ENCODE data around the gene MYL12B.
A peak's percentile ranks its signal among the peaks of the same experiment; 100 is the strongest.

Gene MYL12B

GRCh38 chr18:3221496-3221895, 40.4 kb upstream of the MYL12B start:
- Histone ChIP-seq H3K27me3 (replicated peaks; ENCODE audit: control insufficient read depth, insufficient read depth, low read length) (no peaks in the 10 kb centered on the region), H3K4me3 (ENCODE audit: low read length) (no peak overlapping the region), H3K4me1 (ENCODE audit: control insufficient read depth, insufficient read depth, low read length) (peaks cover 57% of the 10 kb centered on the region), H3K36me3 (ENCODE audit: control insufficient read depth, insufficient read depth, low read length, severe bottlenecking) (no peaks in the 10 kb centered on the region), H3K9me3 (ENCODE audit: control insufficient read depth, low read length) (no peaks in the 10 kb centered on the region), H3K9ac (ENCODE audit: low read length) (no peak overlapping the region)
- DNase-seq (ENCODE audit: low read depth): no peak

GRCh38 chr18:3223356-3223755, 38.6 kb upstream of the MYL12B start:
- H3K4me1 ChIP-seq (ENCODE audit: control insufficient read depth, insufficient read depth, low read length): peaks cover 55% of the 10 kb centered on the region
- H3K9me3 ChIP-seq (ENCODE audit: control insufficient read depth, low read length): no peaks in the 10 kb centered on the region
- H3K27me3 ChIP-seq (replicated peaks; ENCODE audit: control insufficient read depth, insufficient read depth, low read length): no peaks in the 10 kb centered on the region
- no peak for DNase-seq (ENCODE audit: low read depth)
- no peaks in the 10 kb centered on the region for H3K36me3 ChIP-seq (ENCODE audit: control insufficient read depth, insufficient read depth, low read length, severe bottlenecking)
- no peak overlapping the region for H3K9ac ChIP-seq (ENCODE audit: low read length)
- no peak overlapping the region for H3K4me3 ChIP-seq (ENCODE audit: low read length)

- Histone ChIP-seq H3K9me3 (ENCODE audit: control insufficient read depth, low read length) (no peaks in the 10 kb centered on the region), H3K9ac (ENCODE audit: low read length) (no peak overlapping the region), H3K4me1 (ENCODE audit: control insufficient read depth, insufficient read depth, low read length) (peaks cover 52% of the 10 kb centered on the region), H3K4me3 (ENCODE audit: low read length) (no peak overlapping the region), H3K27me3 (replicated peaks; ENCODE audit: control insufficient read depth, insufficient read depth, low read length) (no peaks in the 10 kb centered on the region), H3K36me3 (ENCODE audit: control insufficient read depth, insufficient read depth, low read length, severe bottlenecking) (no peaks in the 10 kb centered on the region)
- DNase-seq (ENCODE audit: low read depth): no peak
These were observed 37.7 kb upstream of the MYL12B start for GRCh38 chr18:3224223-3224622.

- H3K36me3 ChIP-seq (ENCODE audit: control insufficient read depth, insufficient read depth, low read length, severe bottlenecking): no peaks in the 10 kb centered on the region
- DNase-seq (ENCODE audit: low read depth): no peak
- H3K27me3 ChIP-seq (replicated peaks; ENCODE audit: control insufficient read depth, insufficient read depth, low read length): no peaks in the 10 kb centered on the region
- peaks cover 42% of the 10 kb centered on the region for H3K4me1 ChIP-seq (ENCODE audit: control insufficient read depth, insufficient read depth, low read length)
- no peaks in the 10 kb centered on the region for H3K9me3 ChIP-seq (ENCODE audit: control insufficient read depth, low read length)
- H3K4me3 ChIP-seq (ENCODE audit: low read length): no peak overlapping the region
- peak overlapping the region; percentile 16 for H3K9ac ChIP-seq (ENCODE audit: low read length)
These were observed 36.3 kb upstream of the MYL12B start for GRCh38 chr18:3225588-3225987.

- no peaks in the 10 kb centered on the region for H3K36me3 ChIP-seq (ENCODE audit: control insufficient read depth, insufficient read depth, low read length, severe bottlenecking)
- no peak overlapping the region for H3K4me3 ChIP-seq (ENCODE audit: low read length)
- H3K27me3 ChIP-seq (replicated peaks; ENCODE audit: control insufficient read depth, insufficient read depth, low read length): no peaks in the 10 kb centered on the region
- H3K9ac ChIP-seq (ENCODE audit: low read length): peak overlapping the region; percentile 39
- H3K4me1 ChIP-seq (ENCODE audit: control insufficient read depth, insufficient read depth, low read length): peaks cover 46% of the 10 kb centered on the region
- H3K9me3 ChIP-seq (ENCODE audit: control insufficient read depth, low read length): no peaks in the 10 kb centered on the region
- no peak for DNase-seq (ENCODE audit: low read depth)
These were observed 35.9 kb upstream of the MYL12B start for GRCh38 chr18:3226048-3226447.

GRCh38 chr18:3230401-3231334, 31.3 kb upstream of the MYL12B start:
- Histone ChIP-seq H3K4me1 (ENCODE audit: control insufficient read depth, insufficient read depth, low read length) (peaks cover 41% of the 10 kb centered on the region), H3K27me3 (replicated peaks; ENCODE audit: control insufficient read depth, insufficient read depth, low read length) (no peaks in the 10 kb centered on the region), H3K4me3 (ENCODE audit: low read length) (no peak overlapping the region), H3K9ac (ENCODE audit: low read length) (no peak overlapping the region), H3K9me3 (ENCODE audit: control insufficient read depth, low read length) (no peaks in the 10 kb centered on the region), H3K36me3 (ENCODE audit: control insufficient read depth, insufficient read depth, low read length, severe bottlenecking) (no peaks in the 10 kb centered on the region)
- DNase-seq (ENCODE audit: low read depth): no peak

- Histone ChIP-seq H3K4me3 (ENCODE audit: low read length) (no peak overlapping the region), H3K9me3 (ENCODE audit: control insufficient read depth, low read length) (no peaks in the 10 kb centered on the region)
These were observed 28.9 kb upstream of the MYL12B start for GRCh38 chr18:3233004-3233403.

GRCh38 chr18:3233433-3234168, 28.3 kb upstream of the MYL12B start:
- no peaks in the 10 kb centered on the region for H3K9me3 ChIP-seq (ENCODE audit: control insufficient read depth, low read length)
- H3K27me3 ChIP-seq (replicated peaks; ENCODE audit: control insufficient read depth, insufficient read depth, low read length): no peaks in the 10 kb centered on the region
- no peak overlapping the region for H3K9ac ChIP-seq (ENCODE audit: low read length)
- H3K4me1 ChIP-seq (ENCODE audit: control insufficient read depth, insufficient read depth, low read length): peaks cover 23% of the 10 kb centered on the region
- H3K4me3 ChIP-seq (ENCODE audit: low read length): no peak overlapping the region
- H3K36me3 ChIP-seq (ENCODE audit: control insufficient read depth, insufficient read depth, low read length, severe bottlenecking): no peaks in the 10 kb centered on the region
- DNase-seq (ENCODE audit: low read depth): no peak

More at GRCh38 chr18:3233004-3233403, 28.9 kb upstream of the MYL12B start:
- Histone ChIP-seq H3K36me3 (ENCODE audit: control insufficient read depth, insufficient read depth, low read length, severe bottlenecking) (no peaks in the 10 kb centered on the region), H3K4me1 (ENCODE audit: control insufficient read depth, insufficient read depth, low read length) (peaks cover 26% of the 10 kb centered on the region), H3K9ac (ENCODE audit: low read length) (no peak overlapping the region), H3K27me3 (replicated peaks; ENCODE audit: control insufficient read depth, insufficient read depth, low read length) (no peaks in the 10 kb centered on the region)
- no peak for DNase-seq (ENCODE audit: low read depth)

- H3K4me3 ChIP-seq (ENCODE audit: low read length): no peak overlapping the region
- DNase-seq (ENCODE audit: low read depth): no peak
- H3K27me3 ChIP-seq (replicated peaks; ENCODE audit: control insufficient read depth, insufficient read depth, low read length): no peaks in the 10 kb centered on the region
- H3K9ac ChIP-seq (ENCODE audit: low read length): no peak overlapping the region
- no peaks in the 10 kb centered on the region for H3K36me3 ChIP-seq (ENCODE audit: control insufficient read depth, insufficient read depth, low read length, severe bottlenecking)
- H3K9me3 ChIP-seq (ENCODE audit: control insufficient read depth, low read length): no peaks in the 10 kb centered on the region
- H3K4me1 ChIP-seq (ENCODE audit: control insufficient read depth, insufficient read depth, low read length): peaks cover 18% of the 10 kb centered on the region
These were observed 27.5 kb upstream of the MYL12B start for GRCh38 chr18:3234457-3234856.

- Histone ChIP-seq H3K9ac (ENCODE audit: low read length) (no peak overlapping the region), H3K27me3 (replicated peaks; ENCODE audit: control insufficient read depth, insufficient read depth, low read length) (no peaks in the 10 kb centered on the region), H3K4me3 (ENCODE audit: low read length) (no peak overlapping the region), H3K4me1 (ENCODE audit: control insufficient read depth, insufficient read depth, low read length) (peaks cover 13% of the 10 kb centered on the region), H3K36me3 (ENCODE audit: control insufficient read depth, insufficient read depth, low read length, severe bottlenecking) (no peaks in the 10 kb centered on the region), H3K9me3 (ENCODE audit: control insufficient read depth, low read length) (no peaks in the 10 kb centered on the region)
- no peak for DNase-seq (ENCODE audit: low read depth)
These were observed 26.1 kb upstream of the MYL12B start for GRCh38 chr18:3235846-3236245.

- no peaks in the 10 kb centered on the region for H3K27me3 ChIP-seq (replicated peaks; ENCODE audit: control insufficient read depth, insufficient read depth, low read length)
- H3K36me3 ChIP-seq (ENCODE audit: control insufficient read depth, insufficient read depth, low read length, severe bottlenecking): no peaks in the 10 kb centered on the region
- no peak overlapping the region for H3K4me3 ChIP-seq (ENCODE audit: low read length)
- peaks cover 11% of the 10 kb centered on the region for H3K4me1 ChIP-seq (ENCODE audit: control insufficient read depth, insufficient read depth, low read length)
- no peak for DNase-seq (ENCODE audit: low read depth)
- H3K9ac ChIP-seq (ENCODE audit: low read length): no peak overlapping the region
- H3K9me3 ChIP-seq (ENCODE audit: control insufficient read depth, low read length): no peaks in the 10 kb centered on the region
These were observed 25.5 kb upstream of the MYL12B start for GRCh38 chr18:3236470-3236869.

Data from adipocyte (in vitro differentiated cells).